GM23338 (cell line): Measurements from ENCODE around the gene ABCC3. TPM values are rescaled to one million over a fixed set of nuclear protein-coding genes. Genes with fewer than 3 reads are reported as not detected.
A peak's percentile ranks its signal among the peaks of the same experiment; 100 is the strongest.

Source experiments
- ATAC-seq: fragments of 200-7000 bp; cut with Tn5 transposase; 3 replicates; pipeline ENCODE4 v1.9.1; 2020
- DNase-seq: peaks from one replicate; pipeline ENCODE4 v3.0.0-alpha.2; 2015; ENCODE audit warnings: low spot score
- H2AFZ ChIP-seq: fragments of 200-600 bp; sonication (generic); 2 replicates; pipeline ENCODE4 v1.8.0; 2016; ENCODE audit warnings: antibody characterized with exemption, mild to moderate bottlenecking, moderate library complexity
- H3F3A ChIP-seq: fragments of 200-600 bp; sonication (generic); replicated peaks from 2 replicates; pipeline ENCODE4 v1.8.0; 2017; ENCODE audit warnings: antibody characterized with exemption, mixed run types, low read depth
- H3K27ac ChIP-seq: fragments of 200-600 bp; sonication (generic); 2 replicates; pipeline ENCODE4 v1.6.1; 2016; ENCODE audit warnings: low read depth
- H3K27me3 ChIP-seq: fragments of 200-600 bp; sonication (generic); 2 replicates; pipeline ENCODE4 v1.8.0; 2016; ENCODE audit warnings: mild to moderate bottlenecking, mixed run types, moderate library complexity; ENCODE audit not compliant: insufficient read depth
- H3K36me3 ChIP-seq: fragments of 200-600 bp; sonication (generic); 2 replicates; pipeline ENCODE4 v1.8.0; 2016; ENCODE audit warnings: mild to moderate bottlenecking; ENCODE audit not compliant: insufficient read depth
- H3K4me1 ChIP-seq: fragments of 200-600 bp; sonication (generic); 2 replicates; pipeline ENCODE4 v1.8.0; 2016; ENCODE audit warnings: mild to moderate bottlenecking, moderate library complexity; ENCODE audit not compliant: insufficient read depth
- H3K4me2 ChIP-seq: fragments of 200-600 bp; sonication (generic); 2 replicates; pipeline ENCODE4 v1.7.1; 2017; ENCODE audit warnings: mixed run types
- H3K4me3 ChIP-seq: fragments of 200-600 bp; sonication (generic); 2 replicates; pipeline ENCODE4 v1.6.1; 2016; ENCODE audit warnings: mixed run types
- H3K79me2 ChIP-seq: fragments of 200-600 bp; sonication (generic); replicated peaks from 2 replicates; pipeline ENCODE4 v1.8.0; 2017; ENCODE audit warnings: mild to moderate bottlenecking; ENCODE audit not compliant: insufficient read depth
- H3K9me2 ChIP-seq: fragments of 200-600 bp; sonication (generic); 2 replicates; pipeline ENCODE4 v1.8.0; 2017; ENCODE audit not compliant: insufficient read depth
- H4K20me1 ChIP-seq: fragments of 200-600 bp; sonication (generic); replicated peaks from 2 replicates; pipeline ENCODE4 v1.8.0; 2017; ENCODE audit warnings: mild to moderate bottlenecking; ENCODE audit not compliant: insufficient read depth
- H3K27ac Mint-ChIP-seq: 2 replicates; pipeline ENCODE4 v1.8.0; 2020; ENCODE audit warnings: inconsistent platforms, mild to moderate bottlenecking, moderate library complexity, mixed read lengths
- H3K27me3 Mint-ChIP-seq: 3 replicates; pipeline ENCODE4 v1.8.0; 2022; ENCODE audit warnings: low read depth, mild to moderate bottlenecking, moderate library complexity, mixed read lengths, inconsistent platforms; ENCODE audit not compliant: insufficient read depth, poor library complexity
- H3K36me3 Mint-ChIP-seq: 3 replicates; pipeline ENCODE4 v1.8.0; 2021; ENCODE audit warnings: low read depth, mild to moderate bottlenecking, inconsistent platforms, moderate library complexity, mixed read lengths
- H3K4me1 Mint-ChIP-seq: 3 replicates; pipeline ENCODE4 v1.8.0; 2020; ENCODE audit warnings: mild to moderate bottlenecking, inconsistent platforms, mixed read lengths
- H3K4me3 Mint-ChIP-seq: 3 replicates; pipeline ENCODE4 v1.8.0; 2021; ENCODE audit warnings: moderate library complexity, mild to moderate bottlenecking, inconsistent platforms, mixed read lengths
- H3K9me3 Mint-ChIP-seq: 3 replicates; pipeline ENCODE4 v1.8.0; 2020; ENCODE audit warnings: moderate library complexity, mild to moderate bottlenecking, inconsistent platforms, mixed read lengths
- CTCF ChIP-seq, 2 experiments: fragments of 200-600 bp in 1 of 2; sonication (generic) in 1 of 2; conservative IDR thresholded peaks; 2 replicates each; pipeline versions ENCODE4 v1.5.1 to v1.6.1; 2016 to 2017; ENCODE audit warnings: antibody characterized with exemption in 2 of 2, low read depth in 2 of 2, mild to moderate bottlenecking in 2 of 2, moderate library complexity in 1 of 2
- ETS1 ChIP-seq: IDR thresholded peaks from 2 replicates; pipeline ENCODE4 v1.6.1; 2016; ENCODE audit warnings: antibody characterized with exemption
- EZH2 ChIP-seq: fragments of 200-600 bp; sonication (generic); IDR thresholded peaks from one replicate; pipeline ENCODE4 v1.8.0; 2017; ENCODE audit warnings: antibody characterized with exemption, mild to moderate bottlenecking, low read depth; ENCODE audit not compliant: unreplicated experiment
- NANOG ChIP-seq: IDR thresholded peaks from 2 replicates; pipeline ENCODE4 v1.6.1; 2016; ENCODE audit warnings: antibody characterized with exemption, borderline replicate concordance
- REST ChIP-seq: IDR thresholded peaks from one replicate; pipeline ENCODE4 v1.6.1; 2018; ENCODE audit warnings: antibody characterized with exemption; ENCODE audit not compliant: unreplicated experiment
- STAT1 ChIP-seq: IDR thresholded peaks from one replicate; pipeline ENCODE4 v1.6.1; 2016; ENCODE audit warnings: antibody characterized with exemption; ENCODE audit not compliant: unreplicated experiment
- ZNF462 ChIP-seq: fragments of 250-450 bp; sonication (Bioruptor Pico); IDR thresholded peaks from 2 replicates; pipeline ENCODE4 v1.5.0; 2020; ENCODE audit warnings: mild to moderate bottlenecking, moderate library complexity
- polyA plus RNA-seq: library from polyadenylated mRNA; unstranded; fragments of >200 nt; fragmentation: Nextera tagmentation; extraction: Ambion mirVana; gene quantifications from 2 replicates; pipeline ENCODE4 v1.2.1, GENCODE V29; 2016
- total RNA-seq: library from RNA; depleted of rRNA; stranded (reverse); fragments of >200 nt; shearing (Covaris generic); gene quantifications from 2 replicates; pipeline ENCODE4 v1.2.3, GENCODE V29; 2014

Gene ABCC3
- total and polyA plus RNA-seq, 2 experiments from 2014 or later: not detected

GRCh38 chr17:50638966-50639713 lies 4.5 kb downstream of the ABCC3 start:
- peaks cover 17% of the 10 kb centered on the region for H3K4me1 ChIP-seq
- no peak overlapping the region for H3K4me2 ChIP-seq
- peaks cover 35% of the 10 kb centered on the region for H3K27me3 ChIP-seq
- no peak overlapping the region for H3K27ac ChIP-seq
- no peaks in the 10 kb centered on the region for H3K36me3 ChIP-seq
- H3K27me3 Mint-ChIP-seq: peaks cover 32% of the 10 kb centered on the region
- no peaks in the 10 kb centered on the region for H4K20me1 ChIP-seq
- H3K4me3 ChIP-seq: no peak overlapping the region
- H3K4me3 Mint-ChIP-seq: no peak overlapping the region
- H3F3A ChIP-seq: 0 out of 2 replicates have a peak, but pooled peaks cover 3% of the 10 kb centered on the region
- TF ChIP-seq NANOG (no peak), CTCF (conservative IDR thresholded peaks at IDR 0.05; ENCODE audit: low read depth in 2 of 2) (no peak), EZH2 (no peak), ETS1 (no peak)
- H3K4me1 Mint-ChIP-seq: peaks cover 21% of the 10 kb centered on the region
- ATAC-seq: no peak
- DNase-seq: no peak
- no peak overlapping the region for H3K27ac Mint-ChIP-seq
- no peaks in the 10 kb centered on the region for H3K9me2 ChIP-seq
- H3K36me3 Mint-ChIP-seq: no peaks in the 10 kb centered on the region
- no peaks in the 10 kb centered on the region for H3K79me2 ChIP-seq
- H2AFZ ChIP-seq: no peak overlapping the region; the same call in 1 of the 2 replicates
- no peaks in the 10 kb centered on the region for H3K9me3 Mint-ChIP-seq

- Histone ChIP-seq H3K27ac (no peak overlapping the region), H3K9me2 (no peaks in the 10 kb centered on the region), H3K27me3 (peaks cover 18% of the 10 kb centered on the region), H3K4me1 (peaks cover 13% of the 10 kb centered on the region; the same call in 1 of the 2 replicates), H4K20me1 (no peaks in the 10 kb centered on the region), H3K4me3 (no peak overlapping the region), H3K79me2 (no peaks in the 10 kb centered on the region), H3K4me2 (no peak overlapping the region), H3K36me3 (no peaks in the 10 kb centered on the region), H2AFZ (peak overlapping the region; percentile 85), H3F3A (no peaks in the 10 kb centered on the region)
- no peak overlapping the region for H3K27ac Mint-ChIP-seq
- H3K4me3 Mint-ChIP-seq: no peak overlapping the region
- H3K27me3 Mint-ChIP-seq: peaks cover 20% of the 10 kb centered on the region
- H3K36me3 Mint-ChIP-seq: no peaks in the 10 kb centered on the region
- no peak for ATAC-seq
- H3K4me1 Mint-ChIP-seq: peaks cover 19% of the 10 kb centered on the region
- no peaks in the 10 kb centered on the region for H3K9me3 Mint-ChIP-seq
- no peak for DNase-seq
- no peak for TF ChIP-seq ZNF462
- TF ChIP-seq STAT1: no peak
- TF ChIP-seq REST: no peak
Measured at GRCh38 chr17:50640686-50641351, 6.1 kb downstream of the ABCC3 start.
